ENCODE results near the gene TTI1.

TTI1 gene

GRCh38 chr20:38008233-38008944 lies 24.9 kb downstream of the TTI1 start:
- no peak for DNase-seq

- no peak for DNase-seq
Observed at GRCh38 chr20:38007526-38007925, 25.7 kb downstream of the TTI1 start.

GRCh38 chr20:38005903-38006302 lies 27.4 kb downstream of the TTI1 start:
- no peak for DNase-seq

- DNase-seq, result no peak
Observed at GRCh38 chr20:38004416-38004815, 28.8 kb downstream of the TTI1 start.

GRCh38 chr20:38002422-38002821 lies 30.8 kb downstream of the TTI1 start:
- no peak for DNase-seq

- DNase-seq, result no peak
Observed at GRCh38 chr20:38001981-38002380, 31.3 kb downstream of the TTI1 start.

GRCh38 chr20:38001173-38001875 lies 31.9 kb downstream of the TTI1 start:
- no peak for DNase-seq

- no peak for DNase-seq
Observed at GRCh38 chr20:38000293-38000692, 33.0 kb downstream of the TTI1 start.

GRCh38 chr20:37999526-38000263 lies 33.6 kb downstream of the TTI1 start:
- no peak for DNase-seq

- no peak for DNase-seq
Observed at GRCh38 chr20:37997516-37997915, 35.7 kb downstream of the TTI1 start.

- no peak for DNase-seq
Observed at GRCh38 chr20:37995856-37996605, 37.2 kb downstream of the TTI1 start.

- DNase-seq, result no peak
Observed at GRCh38 chr20:37994512-37994911, 38.7 kb downstream of the TTI1 start.

- no peak for DNase-seq
Observed at GRCh38 chr20:37992802-37993409, 40.4 kb downstream of the TTI1 start.

GRCh38 chr20:37991908-37992307 lies 41.3 kb downstream of the TTI1 start:
- DNase-seq, result no peak

GRCh38 chr20:37991157-37991866 lies 41.9 kb downstream of the TTI1 start:
- no peak for DNase-seq

- peak; percentile 7 for DNase-seq
Observed at GRCh38 chr20:37990571-37991151, 42.6 kb downstream of the TTI1 start.

GRCh38 chr20:37989601-37990295 lies 43.5 kb downstream of the TTI1 start:
- DNase-seq, result no peak

- DNase-seq, result no peak
Observed at GRCh38 chr20:37988306-37988954, 44.8 kb downstream of the TTI1 start.

- DNase-seq, result no peak
Observed at GRCh38 chr20:37987602-37988290, 45.5 kb downstream of the TTI1 start.

All from T-helper 9 cell (primary cell).